Activated CD4-positive, alpha-beta T cell treated with anti-CD3 and anti-CD28 coated beads, Interleukin-2, amount 10 ng/mL, durations not matched to agents 24 days and 14 days (primary cell): Measurements from ENCODE around the gene C6orf15. TPM values are rescaled to one million over a fixed set of nuclear protein-coding genes. Genes with fewer than 3 reads are reported as not detected.

Experiments used
- DNase-seq: peaks from one replicate; pipeline ENCODE4 v3.0.0; 2022
- H3K27ac Mint-ChIP-seq: one replicate; pipeline ENCODE4 v1.8.0; 2022; ENCODE audit warnings: mild to moderate bottlenecking, mixed read lengths
- H3K27me3 Mint-ChIP-seq: one replicate; pipeline ENCODE4 v1.8.0; 2022; ENCODE audit warnings: mixed read lengths
- H3K36me3 Mint-ChIP-seq: one replicate; pipeline ENCODE4 v1.8.0; 2022; ENCODE audit warnings: low read depth, mild to moderate bottlenecking, mixed read lengths
- H3K4me1 Mint-ChIP-seq: one replicate; pipeline ENCODE4 v1.8.0; 2021; ENCODE audit warnings: mixed read lengths
- H3K4me3 Mint-ChIP-seq: one replicate; pipeline ENCODE4 v1.8.0; 2022; ENCODE audit warnings: mild to moderate bottlenecking, moderate library complexity, mixed read lengths
- H3K9me3 Mint-ChIP-seq: one replicate; pipeline ENCODE4 v1.8.0; 2021; ENCODE audit warnings: mixed read lengths
- intact Hi-C: fragments of 100-400 bp; cut with micrococcal nuclease; formaldehyde crosslinking; loops from one replicate; pipeline ENCODE4 v1.15.1; 2023
- total RNA-seq: library from RNA; stranded (reverse); gene quantifications from 2 replicates; pipeline ENCODE4 v1.2.3, GENCODE V29; 2022

C6orf15 gene
- total RNA-seq, 1 donor from 2014 or later: not detected

DNA sequence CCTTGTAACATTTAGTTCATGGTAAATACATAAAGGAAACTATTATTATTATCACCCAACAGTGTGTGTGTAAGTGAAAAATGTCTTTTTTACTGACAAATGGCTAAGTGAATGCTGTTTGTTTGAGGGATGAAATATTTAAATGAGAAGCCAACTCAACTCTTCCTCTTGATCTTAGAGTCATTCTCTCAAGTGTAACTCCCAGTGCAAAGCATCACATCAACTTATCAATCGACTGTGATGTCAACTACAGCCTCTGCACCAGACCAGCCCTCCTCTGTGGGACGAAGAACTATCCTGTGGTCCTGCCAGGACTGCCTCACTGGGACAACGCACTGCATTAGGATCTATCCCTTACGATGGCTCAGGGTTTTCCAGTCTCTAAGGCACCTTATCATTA is 5.3 kb downstream of the C6orf15 start:
- intact Hi-C loops: no loop called here
- no peak overlapping the region for H3K27ac Mint-ChIP-seq

DNA sequence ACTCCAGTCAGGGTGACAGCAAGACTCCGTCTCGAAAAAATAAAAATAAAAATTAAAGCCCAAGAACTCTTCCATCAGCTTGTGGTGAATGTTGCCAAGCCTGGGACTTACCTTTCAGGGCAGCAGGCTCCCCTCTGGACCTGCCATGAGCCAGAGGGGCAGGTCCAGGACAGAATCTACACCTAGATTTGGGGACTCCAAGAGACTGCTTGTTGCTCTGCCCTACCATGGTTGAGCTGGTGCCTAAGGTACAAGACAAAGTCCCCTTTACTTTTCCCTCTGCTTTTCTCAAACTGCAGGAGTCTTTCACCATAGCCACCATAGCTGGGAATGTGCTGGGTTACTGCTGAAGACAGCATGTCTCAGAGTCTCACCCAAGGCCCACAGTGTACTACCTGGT is 9.2 kb downstream of the C6orf15 start:
- H3K9me3 Mint-ChIP-seq: no peaks in the 10 kb centered on the region
- H3K4me1 Mint-ChIP-seq: no peaks in the 10 kb centered on the region
- H3K27me3 Mint-ChIP-seq: peaks cover 13% of the 10 kb centered on the region
- no peak overlapping the region for H3K4me3 Mint-ChIP-seq
- no peaks in the 10 kb centered on the region for H3K36me3 Mint-ChIP-seq
- no peak overlapping the region for H3K27ac Mint-ChIP-seq
- DNase-seq: no peak
- intact Hi-C loops: no loop called here

More for the DNA sequence above, 5.3 kb downstream of the C6orf15 start:
- Mint-ChIP-seq H3K4me3 (no peak overlapping the region), H3K36me3 (no peaks in the 10 kb centered on the region), H3K27me3 (peaks cover 14% of the 10 kb centered on the region), H3K9me3 (no peaks in the 10 kb centered on the region), H3K4me1 (no peaks in the 10 kb centered on the region)
- DNase-seq: no peak

DNA sequence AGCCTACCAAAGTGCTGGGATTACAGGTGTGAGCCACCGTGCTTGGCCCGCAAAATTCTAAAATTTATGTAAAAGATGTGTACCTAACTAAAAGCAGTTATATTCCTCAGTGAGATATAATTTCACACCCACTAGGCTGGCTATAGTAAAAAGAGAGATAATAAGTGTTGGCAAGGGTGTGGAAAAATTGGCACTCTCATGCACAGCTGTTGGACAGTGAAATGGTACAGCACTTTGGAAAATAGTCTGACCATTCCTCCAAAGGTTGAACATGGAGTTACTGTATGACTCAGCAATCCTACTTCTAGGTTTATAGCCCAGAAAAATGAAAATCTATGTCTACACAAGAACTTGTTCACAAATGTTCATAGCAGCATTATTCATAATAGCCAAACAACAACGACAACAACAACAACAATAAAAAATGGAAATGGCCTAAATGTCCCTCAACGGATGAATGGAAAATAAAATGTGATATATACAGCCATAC is 13.9 kb downstream of the C6orf15 start:
- H3K36me3 Mint-ChIP-seq: no peaks in the 10 kb centered on the region
- H3K9me3 Mint-ChIP-seq: no peaks in the 10 kb centered on the region
- intact Hi-C loops: no loop called here
- H3K27ac Mint-ChIP-seq: no peak overlapping the region
- peaks cover 12% of the 10 kb centered on the region for H3K27me3 Mint-ChIP-seq
- no peak overlapping the region for H3K4me3 Mint-ChIP-seq
- DNase-seq: no peak
- peaks cover 15% of the 10 kb centered on the region for H3K4me1 Mint-ChIP-seq

DNA sequence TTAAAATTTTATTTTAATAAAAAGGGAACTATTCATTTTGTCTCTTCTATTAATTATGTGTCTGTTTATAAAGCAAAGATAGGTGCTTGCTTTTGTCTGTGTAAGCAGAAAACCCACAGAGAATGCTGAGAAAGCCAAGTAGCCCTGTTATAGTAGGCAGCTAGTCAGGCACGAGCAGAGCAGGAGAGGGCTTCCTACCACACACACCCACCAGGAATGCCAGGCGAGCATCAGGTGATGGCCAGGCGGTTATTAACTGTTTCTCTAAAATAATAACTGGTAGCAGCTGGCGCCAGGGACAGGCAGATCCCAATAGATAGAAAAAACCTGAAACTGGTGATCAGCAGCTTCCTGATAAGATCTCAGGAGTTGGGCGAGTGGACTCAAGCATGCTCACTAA is 15.7 kb downstream of the C6orf15 start:
- peaks cover 14% of the 10 kb centered on the region for H3K27me3 Mint-ChIP-seq
- H3K27ac Mint-ChIP-seq: no peak overlapping the region
- no peak for DNase-seq
- no peaks in the 10 kb centered on the region for H3K36me3 Mint-ChIP-seq
- H3K4me1 Mint-ChIP-seq: peaks cover 15% of the 10 kb centered on the region
- no peaks in the 10 kb centered on the region for H3K9me3 Mint-ChIP-seq
- no peak overlapping the region for H3K4me3 Mint-ChIP-seq
- intact Hi-C loops: no loop called here

DNA sequence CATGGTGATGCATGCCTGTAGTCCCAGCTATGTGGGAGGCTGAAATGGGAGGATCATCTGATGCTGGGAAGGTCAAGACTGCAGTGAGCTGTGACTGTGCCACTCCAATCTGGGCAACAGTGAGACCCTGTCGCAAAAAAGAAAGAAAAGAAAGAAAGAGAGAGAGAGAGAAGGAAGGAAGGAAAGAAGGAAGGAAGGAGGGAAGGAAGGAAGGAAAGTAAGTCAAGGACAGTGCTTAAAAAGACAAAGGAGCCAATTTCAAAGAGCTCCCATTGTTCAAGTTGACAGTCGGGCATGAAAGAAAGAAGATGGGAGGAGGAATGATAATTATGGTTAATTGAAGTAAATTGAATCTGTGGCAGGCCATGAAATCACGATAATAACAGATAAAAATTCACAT is 16.2 kb downstream of the C6orf15 start:
- Mint-ChIP-seq H3K27ac (no peak overlapping the region), H3K4me3 (no peak overlapping the region), H3K9me3 (no peaks in the 10 kb centered on the region), H3K4me1 (peaks cover 15% of the 10 kb centered on the region), H3K27me3 (peaks cover 14% of the 10 kb centered on the region), H3K36me3 (no peaks in the 10 kb centered on the region)
- DNase-seq: no peak
- intact Hi-C loops: no loop called here

DNA sequence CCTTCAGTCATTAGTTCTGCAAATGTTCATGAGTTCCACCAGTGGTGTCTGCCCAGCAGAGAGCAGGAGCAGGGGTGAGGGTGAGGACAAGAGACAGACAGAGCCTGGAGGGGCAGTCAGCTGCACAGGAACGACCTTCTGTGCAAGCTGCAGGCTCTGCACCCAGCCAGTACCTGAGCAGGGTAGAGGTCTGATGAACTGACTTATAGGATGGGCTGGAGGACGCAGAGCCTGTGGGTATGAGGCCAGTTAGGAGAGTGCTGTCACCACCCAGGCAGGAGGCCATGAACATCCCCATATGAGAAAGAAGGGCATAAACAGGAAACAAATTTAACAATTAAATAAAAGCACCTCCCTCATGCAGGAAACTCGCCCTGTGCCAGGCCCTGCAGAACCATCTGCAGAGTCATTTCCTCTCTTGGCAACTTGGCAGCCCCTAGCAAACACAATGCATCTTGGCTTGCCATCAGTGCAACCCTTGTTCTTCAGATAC is 17.9 kb downstream of the C6orf15 start:
- H3K4me1 Mint-ChIP-seq: peaks cover 15% of the 10 kb centered on the region
- peaks cover 7% of the 10 kb centered on the region for H3K27me3 Mint-ChIP-seq
- H3K9me3 Mint-ChIP-seq: no peaks in the 10 kb centered on the region
- no peak overlapping the region for H3K4me3 Mint-ChIP-seq
- DNase-seq: peak; percentile 70
- peak overlapping the region; percentile 45 for H3K27ac Mint-ChIP-seq
- intact Hi-C loops: no loop called here
- no peaks in the 10 kb centered on the region for H3K36me3 Mint-ChIP-seq

DNA sequence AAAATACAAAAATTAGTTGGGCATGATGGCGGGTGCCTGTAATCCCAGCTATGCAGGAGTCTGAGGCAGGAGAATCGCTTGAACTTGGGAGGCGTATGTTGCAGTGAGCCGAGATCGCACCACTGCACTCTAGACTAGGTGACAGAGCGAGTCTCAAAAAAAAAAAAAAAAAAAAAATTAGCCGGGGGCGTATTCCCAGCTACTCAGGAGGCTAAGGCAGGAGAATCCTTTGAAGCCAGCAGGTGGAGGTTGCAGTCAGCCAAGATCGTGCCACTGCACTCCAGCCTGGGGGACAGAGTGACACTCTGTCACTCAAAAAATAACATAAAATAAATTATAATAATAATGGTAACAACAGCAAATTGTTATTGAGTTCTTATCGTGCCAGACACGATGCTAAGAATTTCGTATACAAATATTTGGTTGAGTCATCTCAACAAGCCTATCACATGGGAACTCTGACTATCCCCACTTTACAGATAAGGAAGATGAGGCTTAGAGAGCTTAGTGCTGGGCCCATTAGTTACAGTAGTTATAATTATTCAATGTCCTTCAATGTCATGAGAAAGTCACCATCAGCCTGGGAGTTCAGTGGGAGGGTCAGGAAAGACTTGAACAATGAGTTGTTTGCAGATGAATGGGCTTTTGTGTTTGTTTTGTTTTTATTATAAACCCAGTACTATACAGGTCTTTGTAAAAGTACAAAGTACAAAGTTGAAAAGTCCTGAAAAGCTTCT is 19.4 kb downstream of the C6orf15 start:
- H3K9me3 Mint-ChIP-seq: no peaks in the 10 kb centered on the region
- intact Hi-C loops: no loop called here
- H3K4me1 Mint-ChIP-seq: peaks cover 15% of the 10 kb centered on the region
- no peak for DNase-seq
- no peaks in the 10 kb centered on the region for H3K36me3 Mint-ChIP-seq
- H3K27ac Mint-ChIP-seq: no peak overlapping the region
- peaks cover 5% of the 10 kb centered on the region for H3K27me3 Mint-ChIP-seq
- H3K4me3 Mint-ChIP-seq: no peak overlapping the region

DNA sequence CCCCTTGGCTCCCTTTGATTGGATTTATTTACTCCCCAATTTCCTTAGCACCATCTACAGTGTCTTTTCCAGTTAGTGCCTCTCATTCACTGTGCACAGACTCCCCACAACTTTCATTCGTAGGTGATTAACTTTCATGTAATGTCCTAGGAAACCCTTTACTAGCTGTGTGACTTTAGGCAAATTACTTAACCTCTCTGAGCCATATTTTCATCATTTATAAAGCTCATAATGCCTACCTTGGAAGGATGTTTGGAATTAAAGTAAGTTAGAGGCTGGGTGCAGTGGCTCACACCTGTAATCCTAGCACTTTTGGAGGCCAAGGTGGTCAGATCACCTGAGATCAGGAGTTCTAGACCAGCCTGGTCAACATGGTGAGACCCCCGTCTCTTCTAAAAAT is 20.1 kb downstream of the C6orf15 start:
- Mint-ChIP-seq H3K36me3 (no peaks in the 10 kb centered on the region), H3K4me3 (no peak overlapping the region), H3K4me1 (peaks cover 17% of the 10 kb centered on the region), H3K9me3 (no peaks in the 10 kb centered on the region), H3K27me3 (peaks cover 3% of the 10 kb centered on the region), H3K27ac (no peak overlapping the region)
- no peak for DNase-seq
- intact Hi-C loops: no loop called here

DNA sequence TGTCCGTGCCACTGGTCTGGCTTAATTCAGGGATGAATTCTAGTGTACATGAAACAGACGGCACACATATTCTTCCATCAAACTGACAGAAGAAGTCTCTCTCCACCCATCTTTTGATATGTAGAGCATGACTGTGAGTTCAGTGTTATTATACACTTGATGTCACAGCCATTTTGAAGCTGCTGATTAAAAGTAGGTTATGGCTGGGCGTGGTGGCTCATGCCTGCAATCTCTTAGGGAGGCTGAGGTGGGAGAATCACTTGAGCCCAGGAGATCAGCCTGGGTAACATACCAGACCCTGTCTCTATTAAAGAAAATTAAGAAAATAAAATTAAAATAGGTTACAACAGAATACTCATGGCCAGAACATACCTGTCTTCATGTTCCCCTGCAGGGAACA is 20.7 kb downstream of the C6orf15 start:
- Mint-ChIP-seq H3K4me1 (peaks cover 23% of the 10 kb centered on the region), H3K36me3 (no peaks in the 10 kb centered on the region), H3K27ac (no peak overlapping the region), H3K4me3 (no peak overlapping the region), H3K27me3 (peaks cover 6% of the 10 kb centered on the region), H3K9me3 (no peaks in the 10 kb centered on the region)
- no peak for DNase-seq
- intact Hi-C loops: no loop called here

DNA sequence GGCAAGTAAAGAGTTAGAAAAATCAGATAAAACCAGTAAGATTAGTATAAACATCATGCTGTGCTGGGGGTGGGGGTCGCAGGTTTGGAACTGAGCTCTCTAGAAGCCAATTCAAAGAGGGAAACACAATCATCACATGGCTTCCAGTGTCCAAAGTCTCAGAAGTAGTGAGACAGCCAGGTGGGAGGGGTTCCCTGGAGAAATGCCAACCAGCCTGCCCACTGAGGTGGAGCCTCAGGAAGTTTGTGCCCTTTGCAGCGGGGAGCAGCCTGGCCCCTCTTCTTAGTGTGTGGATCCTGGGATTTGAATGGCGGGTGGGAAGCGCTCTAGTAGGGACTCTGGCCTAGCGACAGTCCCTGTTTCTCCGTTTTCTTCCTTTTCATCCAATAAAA is 21.4 kb downstream of the C6orf15 start:
- Mint-ChIP-seq H3K36me3 (no peaks in the 10 kb centered on the region), H3K4me1 (peaks cover 23% of the 10 kb centered on the region), H3K9me3 (no peaks in the 10 kb centered on the region), H3K27me3 (peaks cover 6% of the 10 kb centered on the region), H3K4me3 (no peak overlapping the region), H3K27ac (no peak overlapping the region)
- DNase-seq: no peak
- intact Hi-C loops: no loop called here

DNA sequence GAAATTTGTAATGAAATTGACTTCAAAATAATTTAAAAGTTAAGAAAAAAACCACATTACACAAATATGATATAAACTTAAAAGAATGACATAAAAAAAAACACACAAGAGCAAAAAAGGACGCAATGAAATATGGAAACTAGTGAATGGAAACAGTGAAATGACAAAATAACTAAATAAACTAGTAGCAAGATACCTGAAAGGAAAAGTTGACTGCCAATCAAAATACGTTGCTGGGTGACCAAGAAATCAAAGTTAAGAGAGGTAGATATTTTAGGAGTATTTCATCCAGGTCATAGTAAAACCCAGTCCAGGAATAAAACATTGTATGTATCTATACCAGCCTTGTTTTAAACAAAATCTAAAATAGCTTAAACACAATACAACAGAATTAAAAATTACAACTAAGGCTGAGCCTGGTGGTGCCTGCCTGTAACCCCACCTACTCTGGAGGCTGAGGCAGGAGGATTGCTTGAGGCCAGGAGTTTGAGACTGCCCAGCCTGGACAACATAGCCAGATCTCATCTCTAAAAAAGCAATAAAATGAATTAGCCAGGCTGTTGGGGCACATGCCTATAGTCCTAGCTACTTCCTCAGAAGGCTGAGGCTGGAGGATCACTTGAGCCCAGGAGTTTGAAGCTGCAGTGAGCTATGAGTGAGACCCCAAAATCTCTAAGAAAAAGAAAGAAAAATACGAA is 22.0 kb downstream of the C6orf15 start:
- intact Hi-C loops: no loop called here
- Mint-ChIP-seq H3K36me3 (no peaks in the 10 kb centered on the region), H3K4me1 (peaks cover 23% of the 10 kb centered on the region), H3K27me3 (peaks cover 10% of the 10 kb centered on the region), H3K9me3 (no peaks in the 10 kb centered on the region), H3K4me3 (no peak overlapping the region), H3K27ac (no peak overlapping the region)
- no peak for DNase-seq

DNA sequence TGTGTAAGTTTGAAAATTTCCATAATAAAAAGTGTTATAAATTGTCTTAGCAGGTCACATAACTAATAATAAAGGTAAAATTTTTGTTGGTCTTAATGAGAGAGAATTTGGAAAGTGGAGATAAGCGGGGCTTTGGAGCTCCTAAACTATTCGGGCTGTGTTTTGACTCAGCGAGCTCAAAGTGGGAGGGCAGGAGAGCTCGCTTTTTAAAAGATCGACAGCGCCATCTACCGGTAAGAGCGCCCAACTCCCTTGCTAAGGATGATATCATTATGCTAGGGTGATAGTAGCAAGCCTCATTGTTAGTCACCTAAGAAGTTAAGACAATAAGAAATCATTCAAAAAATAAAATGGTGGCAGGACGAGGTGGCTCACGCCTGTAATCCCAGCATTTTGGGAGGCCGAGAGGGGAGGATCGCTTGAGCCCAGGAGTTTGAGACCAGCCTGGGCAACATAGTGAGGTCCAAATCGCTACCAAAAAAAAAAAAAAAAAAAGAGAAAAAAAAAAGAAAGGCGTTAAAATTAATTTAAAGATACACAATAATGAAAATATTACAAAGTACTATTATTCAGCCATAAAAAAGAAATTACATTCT is 24.8 kb downstream of the C6orf15 start:
- Mint-ChIP-seq H3K9me3 (no peaks in the 10 kb centered on the region), H3K36me3 (no peaks in the 10 kb centered on the region), H3K4me1 (peaks cover 11% of the 10 kb centered on the region), H3K27me3 (peaks cover 16% of the 10 kb centered on the region), H3K4me3 (no peak overlapping the region), H3K27ac (no peak overlapping the region)
- intact Hi-C loops: loop anchor here (2.0 to 10.0 kb wide), 6 partner anchors 173 to 545 kb away; partner anchors contain the start of genes FLOT1, IER3, TUBB and VARS2
- peak; percentile 96 for DNase-seq

DNA sequence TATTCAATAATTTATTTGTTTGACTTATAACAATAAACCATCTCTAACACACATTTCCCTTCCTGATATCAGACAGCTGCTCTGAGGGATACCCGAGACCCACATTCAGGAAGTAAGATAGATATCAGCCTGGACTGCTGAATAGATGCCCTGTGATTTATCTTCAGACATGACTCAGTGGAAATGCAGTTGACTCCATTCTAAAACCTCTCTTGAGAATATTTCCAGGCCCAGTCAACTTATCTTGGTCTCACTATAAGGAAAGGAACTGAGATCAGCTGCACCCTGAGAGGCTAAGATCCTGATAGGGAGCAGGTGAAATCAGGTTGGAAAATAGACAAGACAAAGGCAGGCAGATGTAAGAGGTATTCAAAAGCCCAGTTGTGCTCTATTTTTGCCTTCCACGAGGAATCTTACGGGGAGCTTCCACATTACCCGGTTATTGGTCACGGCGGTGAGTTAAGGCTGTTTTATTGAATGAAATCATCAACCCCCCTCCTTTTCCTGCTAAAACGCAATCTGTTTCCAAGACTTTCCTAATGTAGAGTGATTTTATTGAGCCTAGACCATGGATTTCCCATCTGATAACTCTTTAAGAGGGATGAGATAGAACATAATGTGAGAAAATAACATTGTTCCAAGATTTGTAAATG is 25.5 kb downstream of the C6orf15 start:
- no peak overlapping the region for H3K4me3 Mint-ChIP-seq
- no peak for DNase-seq
- no peaks in the 10 kb centered on the region for H3K36me3 Mint-ChIP-seq
- H3K4me1 Mint-ChIP-seq: peaks cover 11% of the 10 kb centered on the region
- H3K27ac Mint-ChIP-seq: no peak overlapping the region
- H3K9me3 Mint-ChIP-seq: no peaks in the 10 kb centered on the region
- intact Hi-C loops: loop anchor here (2.0 to 10.0 kb wide), 6 partner anchors 172 to 545 kb away; partner anchors contain the start of genes FLOT1, IER3, TUBB and VARS2
- peaks cover 17% of the 10 kb centered on the region for H3K27me3 Mint-ChIP-seq
